Forelimb muscle (tissue), 1 donor: Measurements from ENCODE around the gene FAM184B. TPM values are rescaled to one million over a fixed set of nuclear protein-coding genes. Genes with fewer than 3 reads are reported as not detected.

Source experiments
- polyA plus RNA-seq: library from polyadenylated mRNA; unstranded; fragments of 120-200 nt; gene quantifications from one replicate; pipeline ENCODE4 v1.2.1, GENCODE V29; 2013; ENCODE audit not compliant: insufficient read length

The FAM184B gene
- polyA plus RNA-seq, 1 donor = 7.7 TPM

Other genes starting within 250 kb of the FAM184B start
- 43.2 TPM for gene LAP3, start 204.4 kb downstream of the FAM184B start, polyA plus RNA-seq
- gene MED28, start 167.0 kb downstream of the FAM184B start, polyA plus RNA-seq = 26.0 TPM
- 30.2 TPM for gene DCAF16, start 29.1 kb upstream of the FAM184B start, polyA plus RNA-seq
- gene NCAPG, start 29.4 kb upstream of the FAM184B start, polyA plus RNA-seq = 11.8 TPM
- 9.4 TPM for gene LCORL, start 240.1 kb upstream of the FAM184B start, polyA plus RNA-seq